Stimulated activated CD8-positive, alpha-beta memory T cell treated with anti-CD3 and anti-CD28 coated beads, Interleukin-12 subunit alpha, Interleukin-12 subunit beta, amount 100 ng/mL, for 4 hours (primary cell): Measurements from ENCODE around the gene CCDC9.
A peak's percentile ranks its signal among the peaks of the same experiment; 100 is the strongest.
"Not testable (repeated sequence)": the region's sequence is repeated elsewhere in the genome, so short reads cannot be mapped to it uniquely, and the experiment has no call there.

ENCODE experiments used
- DNase-seq: peaks from one replicate; pipeline ENCODE4 v3.0.0-alpha.2; 2020; ENCODE audit warnings: low read depth

The CCDC9 gene

DNA sequence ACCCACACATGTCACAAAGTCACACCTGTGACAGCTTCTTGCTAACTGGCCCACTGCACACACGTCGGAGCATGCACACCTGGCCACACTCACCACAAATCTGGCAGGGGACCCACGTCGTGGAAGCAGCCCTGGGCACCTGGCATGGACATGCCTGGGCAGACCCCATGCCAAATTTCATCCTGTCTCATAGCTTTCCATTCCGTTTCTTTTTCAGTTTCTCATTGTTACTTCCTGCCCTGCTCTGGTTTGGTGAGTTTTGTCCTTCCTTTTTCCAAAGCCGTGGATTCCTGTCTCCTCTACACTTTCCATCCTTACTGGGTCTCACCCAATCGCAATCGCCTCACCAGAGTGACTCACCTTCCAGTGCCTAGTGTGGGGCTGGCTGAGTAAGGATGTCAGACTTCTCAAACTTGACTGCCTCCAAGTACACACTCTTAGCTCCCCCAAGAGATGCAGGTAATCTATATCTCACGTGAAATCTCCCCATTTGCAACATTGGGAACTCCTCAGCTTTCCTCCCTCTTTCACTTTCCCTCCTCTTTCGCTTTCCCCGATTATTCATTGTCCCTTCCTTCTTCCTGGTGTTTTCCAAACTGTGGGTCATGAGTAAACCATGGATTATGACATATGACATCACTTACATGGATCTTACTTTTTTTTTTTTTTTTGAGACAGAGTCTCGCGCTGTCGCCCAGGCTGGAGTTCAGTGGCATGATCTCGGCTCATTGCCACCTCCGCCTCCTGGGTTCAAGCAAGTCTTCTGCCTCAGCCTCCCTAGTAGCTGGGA, 23.7 kb upstream of the CCDC9 start:
- no peak for DNase-seq

DNA sequence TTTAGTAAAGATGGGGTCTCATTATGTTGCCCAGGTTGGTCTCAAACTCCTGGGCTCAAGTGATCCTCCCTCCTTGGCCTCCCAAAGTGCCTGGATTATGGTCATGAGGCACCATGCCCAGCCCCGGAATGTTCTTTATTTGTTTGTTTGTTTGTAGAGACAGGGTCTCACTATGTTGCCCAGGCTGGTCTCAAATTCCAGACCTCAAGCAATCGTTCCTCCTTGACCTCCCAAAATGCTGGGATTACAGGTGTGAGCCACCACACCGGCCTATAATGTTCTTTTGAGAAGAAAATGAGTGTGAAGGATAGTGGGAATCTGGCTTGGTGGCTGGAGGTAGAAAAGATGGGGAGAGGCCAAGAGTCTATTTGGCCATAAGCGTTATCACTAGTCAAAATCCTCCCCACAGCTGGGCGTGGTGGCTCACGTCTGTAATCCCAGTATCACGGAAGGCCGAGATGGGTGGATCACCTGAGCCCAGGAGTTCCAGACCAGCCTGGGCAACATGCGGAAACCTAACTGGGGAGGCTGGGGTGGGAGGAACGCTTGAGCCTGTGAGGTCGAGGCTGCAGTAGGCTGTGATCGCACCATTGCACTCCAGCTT, 20.2 kb upstream of the CCDC9 start:
- DNase-seq: no peak

DNA sequence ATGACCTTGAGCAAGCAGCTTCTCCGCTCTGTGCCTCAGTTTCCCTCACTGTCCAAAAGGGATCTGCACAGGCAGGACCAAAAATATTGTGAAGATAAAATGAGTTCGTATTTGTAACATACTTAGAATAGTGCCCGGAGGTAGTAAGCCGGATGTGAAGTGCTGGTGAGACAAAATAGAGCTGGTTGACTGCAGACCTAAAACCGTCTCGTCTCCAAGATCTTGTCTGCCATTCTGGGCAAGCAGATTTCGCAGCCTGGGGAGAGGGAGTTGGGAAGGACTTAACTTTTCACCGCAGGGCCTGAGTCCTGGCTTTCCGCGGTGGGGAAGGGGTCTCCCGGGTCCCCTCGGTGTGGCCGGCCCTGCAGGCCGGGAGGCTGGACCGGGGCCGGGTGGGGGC, 17.2 kb upstream of the CCDC9 start:
- no peak for DNase-seq

DNA sequence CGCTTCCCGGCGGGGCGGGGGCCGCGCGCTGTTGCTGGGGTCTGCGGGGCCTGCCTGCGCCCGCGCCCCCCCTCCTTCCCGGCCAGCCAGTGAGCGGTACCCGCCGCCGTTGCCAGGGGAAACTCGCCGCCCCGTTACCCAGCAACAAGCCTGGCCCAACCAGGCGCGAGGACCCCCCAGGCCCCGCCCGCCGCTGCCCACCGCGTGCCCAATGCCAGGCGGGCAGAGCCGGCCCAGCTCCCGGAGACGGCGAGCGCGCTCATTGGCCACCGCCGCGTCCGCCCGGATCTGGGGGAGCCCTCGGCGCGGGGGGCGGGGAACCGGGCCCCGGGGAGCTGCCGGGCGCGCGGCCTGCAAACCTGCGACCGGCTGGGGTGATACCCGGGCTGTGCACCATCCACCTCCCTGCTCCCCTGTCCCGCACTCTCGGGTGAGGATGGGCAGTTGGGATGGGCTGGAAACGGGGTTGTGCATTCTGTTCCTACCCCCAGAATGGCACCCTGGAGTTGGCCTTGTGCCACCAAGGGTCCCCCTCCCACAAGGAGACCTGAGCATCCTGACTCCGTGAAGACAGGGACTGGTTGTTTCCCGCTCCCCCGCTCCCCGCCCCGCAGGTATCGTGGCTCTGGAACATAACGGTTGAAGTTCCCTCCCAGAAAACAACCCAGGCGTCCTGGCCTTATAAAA, 16.6 kb upstream of the CCDC9 start:
- DNase-seq: peak; percentile 50

DNA sequence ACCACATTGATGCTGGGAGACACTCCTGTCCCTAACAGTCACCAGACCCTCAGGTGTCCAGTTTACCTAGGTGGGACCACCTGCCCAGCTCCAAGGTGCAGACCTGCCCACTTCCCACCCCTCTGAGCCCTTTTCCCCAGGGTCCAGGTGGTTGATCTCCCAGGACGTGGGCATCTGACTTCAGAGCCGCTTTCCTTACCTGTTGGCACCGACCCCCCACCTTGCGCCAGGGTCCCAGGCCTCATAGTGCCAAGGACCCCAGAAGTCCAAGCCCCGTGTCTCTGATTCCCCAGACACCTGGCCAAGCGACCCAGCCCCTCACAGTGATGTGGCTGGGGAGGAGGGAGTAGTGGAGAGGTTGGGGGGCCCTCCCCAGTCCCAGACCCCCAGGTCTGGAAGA, 15.8 kb upstream of the CCDC9 start:
- DNase-seq: no peak

DNA sequence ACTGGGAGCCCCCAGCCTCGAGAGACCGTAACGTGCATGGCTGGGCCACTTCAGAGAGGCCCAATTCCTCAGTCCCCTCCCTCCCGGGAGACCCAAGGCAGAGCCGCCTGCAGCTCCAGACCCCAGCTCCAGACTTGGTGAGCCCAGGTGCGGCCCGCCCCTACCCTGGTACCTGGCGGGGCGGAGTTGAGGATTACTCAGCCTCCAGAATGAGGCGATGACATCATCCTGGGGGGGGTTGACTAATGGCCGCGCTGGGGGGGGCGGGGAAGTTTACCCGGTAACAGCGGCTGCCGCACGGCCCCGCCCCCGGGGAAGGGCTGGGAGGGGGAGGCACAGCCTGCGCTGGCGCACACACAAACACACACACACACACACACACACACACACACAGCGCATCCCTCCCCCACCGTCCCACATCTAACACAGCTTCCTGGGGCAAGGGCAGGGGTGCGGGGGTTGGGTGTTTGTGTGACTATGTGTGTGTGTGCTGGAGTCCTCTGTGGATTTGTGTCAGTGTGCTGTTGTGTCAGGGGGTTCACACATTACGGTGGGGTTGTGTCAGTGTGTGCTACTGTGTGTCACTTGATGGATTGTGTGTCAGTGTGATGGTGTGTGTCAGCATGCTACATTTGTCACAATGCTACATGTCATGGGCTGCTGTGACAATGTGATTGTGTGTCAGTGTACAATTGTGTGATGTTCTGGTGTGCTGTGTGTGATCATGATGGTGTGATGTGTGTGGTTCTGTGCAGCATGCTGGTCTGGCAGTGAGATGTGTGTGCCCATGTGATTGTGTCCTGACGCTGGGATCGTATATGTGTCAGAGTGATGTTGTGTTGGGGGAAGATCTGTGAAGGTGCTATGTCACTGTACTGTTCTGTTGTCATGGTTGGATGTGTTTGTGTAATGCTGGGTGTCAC, 15.1 kb upstream of the CCDC9 start:
- peak; percentile 77 for DNase-seq

DNA sequence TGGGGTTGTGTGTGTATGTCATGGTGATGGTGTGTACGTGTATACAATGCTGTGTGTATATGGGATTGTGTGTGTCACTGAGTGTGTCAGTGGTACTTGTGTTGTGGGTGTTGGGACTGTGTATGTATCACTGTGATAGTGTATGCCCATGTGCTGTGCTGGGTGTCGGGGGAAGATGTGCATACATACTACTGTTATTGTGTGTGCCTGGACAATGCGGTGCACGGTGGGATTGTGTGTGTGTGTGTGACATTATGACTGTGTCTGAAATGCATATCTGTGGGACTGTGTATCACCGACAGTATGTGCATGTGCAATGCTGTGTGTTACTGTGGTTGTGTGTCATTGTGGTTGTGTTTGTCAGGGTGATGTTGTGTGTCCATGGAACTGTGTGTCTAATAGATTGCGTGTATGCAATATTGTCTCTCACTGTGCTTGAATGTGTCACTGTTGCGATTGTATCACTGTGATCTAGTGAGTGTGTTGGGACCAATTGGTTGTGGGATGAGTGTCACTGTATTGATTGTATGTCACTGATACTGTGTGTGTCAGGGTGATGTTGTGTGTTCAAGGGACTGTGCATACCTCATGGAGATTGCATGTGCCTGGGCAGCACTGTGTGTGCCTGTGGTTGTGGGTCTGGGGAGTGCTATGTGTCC, 14.3 kb upstream of the CCDC9 start:
- DNase-seq: no peak

DNA sequence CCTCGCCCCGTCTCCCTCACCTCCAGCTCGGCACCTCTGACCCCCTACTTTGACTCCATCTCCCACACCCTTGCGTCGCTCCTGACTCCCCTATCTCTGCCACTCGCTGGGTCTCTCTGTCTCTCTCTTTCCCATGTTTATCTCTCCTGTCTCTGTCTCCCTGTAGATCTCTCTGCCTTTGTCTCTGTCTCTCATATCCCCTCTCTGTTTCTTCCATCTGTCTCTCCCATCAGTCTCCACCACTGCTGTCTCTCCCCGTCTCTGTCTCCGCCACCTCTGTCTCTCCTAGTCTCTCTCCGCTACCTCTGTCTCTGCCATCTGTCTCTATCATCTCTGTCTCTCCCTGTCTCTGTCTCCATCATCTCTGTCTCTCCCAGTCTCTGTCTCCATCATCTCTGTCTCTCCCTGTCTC, 13.0 kb upstream of the CCDC9 start:
- DNase-seq: no peak

DNA sequence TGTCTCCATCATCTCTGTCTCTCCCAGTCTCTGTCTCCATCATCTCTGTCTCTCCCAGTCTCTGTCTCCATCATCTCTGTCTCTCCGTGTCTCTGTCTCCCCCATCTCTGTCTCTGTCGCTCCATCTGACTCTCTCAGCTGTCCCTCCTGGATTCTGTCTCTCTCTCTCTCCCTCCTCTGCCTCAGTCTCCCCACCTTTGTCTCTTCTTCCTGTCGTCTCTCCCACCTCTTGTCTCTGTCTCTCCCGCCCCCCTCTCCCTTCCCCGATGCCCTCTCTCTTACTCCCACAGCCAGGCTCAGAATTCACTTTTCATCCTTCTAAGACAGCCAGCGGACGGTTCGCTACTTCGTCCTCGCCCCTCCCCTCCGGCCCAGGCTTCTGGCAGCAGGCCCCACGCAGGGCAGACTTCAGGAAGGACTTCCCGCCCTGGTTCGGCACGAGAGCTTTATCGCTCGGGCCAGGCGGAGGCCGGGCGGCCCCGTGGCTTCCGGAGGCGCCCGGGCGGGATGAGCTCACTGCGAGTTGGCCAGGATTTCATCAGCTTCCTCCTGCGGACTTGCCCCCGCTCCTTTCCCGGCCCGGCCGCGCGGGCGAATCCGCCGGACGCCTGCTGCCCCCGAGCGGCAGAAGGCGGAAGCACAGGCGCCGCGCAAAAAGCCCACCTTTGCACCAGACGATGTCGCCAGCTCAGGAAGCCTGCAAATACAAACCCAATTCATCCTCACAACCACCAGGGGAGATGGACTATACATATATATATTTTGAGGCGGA, 12.4 kb upstream of the CCDC9 start:
- DNase-seq: peak; percentile 87

DNA sequence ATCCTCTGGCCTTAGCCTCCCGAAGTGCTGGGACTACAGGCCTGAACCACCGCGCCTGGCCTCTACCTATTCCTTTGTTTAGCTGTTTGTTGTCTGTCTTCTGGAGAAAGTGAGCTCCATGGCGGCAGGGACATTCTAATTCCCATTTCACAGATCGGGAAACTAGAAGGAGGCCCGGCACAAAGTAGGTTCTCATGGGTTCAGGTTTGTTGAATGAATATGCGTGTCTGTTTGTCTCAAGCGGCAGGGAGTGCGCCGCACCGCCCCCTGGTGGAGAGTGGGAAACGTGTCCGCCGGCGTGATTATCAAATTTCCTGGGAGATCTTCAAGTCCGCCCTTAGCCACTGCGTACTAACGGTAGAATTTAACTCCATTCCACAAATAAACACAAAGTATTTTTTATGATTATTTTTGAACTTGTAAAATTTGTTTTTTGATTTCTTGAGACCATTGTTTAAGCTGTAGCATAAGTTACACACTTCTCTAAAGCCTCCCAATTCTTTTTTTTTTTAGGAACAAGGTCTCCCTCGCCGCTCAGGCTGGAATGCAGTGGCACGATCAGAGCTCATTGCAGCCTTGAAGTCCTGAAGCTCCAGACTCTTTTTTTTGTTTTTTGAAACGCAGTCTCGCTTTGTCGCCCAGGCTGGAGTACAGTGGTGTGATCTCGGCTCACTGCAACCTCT, 8.9 kb upstream of the CCDC9 start:
- peak; percentile 56 for DNase-seq

DNA sequence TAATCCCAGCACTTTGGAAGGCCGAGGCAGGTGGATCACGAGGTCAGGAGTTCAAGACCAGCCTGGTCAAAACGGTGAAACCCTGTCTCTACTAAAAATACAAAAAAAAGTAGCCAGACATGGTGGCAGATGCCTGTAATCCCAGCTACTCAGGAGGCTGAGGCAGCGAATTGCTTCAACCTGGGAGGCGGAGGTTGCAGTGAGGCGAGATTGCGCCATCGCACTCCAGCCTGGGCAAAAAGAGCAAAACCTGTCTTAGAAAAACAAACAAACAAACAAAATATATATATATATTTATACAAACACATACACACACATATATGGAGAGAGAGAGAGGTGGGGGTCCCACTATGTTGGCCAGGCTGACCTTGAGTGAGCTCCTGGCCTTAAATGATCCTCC, 3.3 kb upstream of the CCDC9 start:
- DNase-seq: not testable (repeated sequence)

DNA sequence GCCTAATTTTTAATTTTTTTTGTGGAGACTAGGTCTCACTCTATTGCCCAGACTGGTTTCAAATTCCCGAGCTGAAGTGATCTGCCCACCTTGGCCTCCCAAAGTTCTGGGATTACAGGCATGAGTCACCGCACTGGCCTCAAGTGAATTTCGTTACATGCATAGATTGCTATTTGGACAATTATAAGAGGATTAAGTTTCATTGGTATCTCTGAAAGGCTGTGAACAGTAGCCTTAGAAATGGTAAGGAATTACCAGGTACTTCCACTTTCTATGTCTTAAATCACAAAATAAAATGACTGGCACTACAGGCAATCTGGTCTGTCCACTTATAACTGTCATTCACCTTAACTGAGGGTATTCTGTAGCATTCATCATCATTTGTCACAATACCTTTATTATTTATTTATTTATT, 2.9 kb upstream of the CCDC9 start:
- no peak for DNase-seq

DNA sequence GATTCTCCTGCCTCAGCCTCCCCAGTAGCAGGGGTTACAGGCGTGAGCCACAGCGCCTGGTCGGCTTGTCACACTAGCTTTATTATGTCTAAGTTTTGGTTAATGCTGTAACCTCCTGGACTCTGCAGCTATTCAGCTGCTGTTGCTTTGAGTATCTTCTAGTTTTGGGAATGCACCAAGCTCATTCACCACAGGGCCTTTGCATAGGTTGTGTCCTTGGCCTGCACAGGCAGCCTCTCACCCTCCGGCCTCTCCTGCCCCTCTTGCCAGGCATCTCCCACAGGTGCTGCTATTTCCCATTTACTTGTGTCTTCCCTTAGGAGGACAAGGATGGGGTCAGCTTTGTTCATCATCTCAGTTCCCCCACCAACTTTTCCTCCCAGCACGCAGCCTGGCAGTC, 2.4 kb upstream of the CCDC9 start:
- DNase-seq: no peak

DNA sequence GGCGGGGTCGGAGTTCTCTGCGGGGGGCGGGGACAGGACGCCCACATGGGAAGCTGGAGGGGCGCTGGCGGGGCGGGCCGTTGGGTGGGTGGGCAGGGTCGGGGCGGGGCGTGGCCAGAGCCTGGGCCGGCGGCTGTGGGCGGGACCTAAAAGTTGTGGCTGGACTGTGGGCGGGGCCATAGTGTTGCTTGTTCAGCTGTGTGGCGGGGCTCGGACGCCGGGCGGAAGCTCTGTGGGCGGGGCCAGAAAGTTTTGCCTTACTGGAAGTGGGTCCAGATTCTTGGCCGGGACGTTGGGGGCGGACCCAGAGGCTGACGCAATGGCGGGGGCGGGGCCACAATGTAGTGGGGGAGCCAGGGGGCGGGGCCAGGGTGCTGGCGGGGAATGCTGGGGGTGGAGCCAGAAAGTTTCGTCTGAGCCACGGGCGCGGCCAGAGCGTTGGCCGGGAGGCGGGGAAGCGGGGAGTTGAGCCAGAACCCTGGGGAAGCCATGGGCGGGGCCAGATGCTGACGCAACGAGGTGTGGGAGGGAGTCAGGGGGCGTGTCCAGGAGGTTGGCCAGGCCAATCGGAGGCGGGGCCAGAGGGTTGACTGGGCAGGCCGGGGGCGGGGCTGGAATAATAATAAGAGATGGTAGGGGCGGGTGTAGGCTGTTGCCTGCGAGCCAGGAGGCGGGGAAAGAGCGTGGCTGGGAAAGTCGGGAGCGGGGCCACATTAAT, 527 bp downstream of the CCDC9 start:
- DNase-seq: peak; percentile 97

DNA sequence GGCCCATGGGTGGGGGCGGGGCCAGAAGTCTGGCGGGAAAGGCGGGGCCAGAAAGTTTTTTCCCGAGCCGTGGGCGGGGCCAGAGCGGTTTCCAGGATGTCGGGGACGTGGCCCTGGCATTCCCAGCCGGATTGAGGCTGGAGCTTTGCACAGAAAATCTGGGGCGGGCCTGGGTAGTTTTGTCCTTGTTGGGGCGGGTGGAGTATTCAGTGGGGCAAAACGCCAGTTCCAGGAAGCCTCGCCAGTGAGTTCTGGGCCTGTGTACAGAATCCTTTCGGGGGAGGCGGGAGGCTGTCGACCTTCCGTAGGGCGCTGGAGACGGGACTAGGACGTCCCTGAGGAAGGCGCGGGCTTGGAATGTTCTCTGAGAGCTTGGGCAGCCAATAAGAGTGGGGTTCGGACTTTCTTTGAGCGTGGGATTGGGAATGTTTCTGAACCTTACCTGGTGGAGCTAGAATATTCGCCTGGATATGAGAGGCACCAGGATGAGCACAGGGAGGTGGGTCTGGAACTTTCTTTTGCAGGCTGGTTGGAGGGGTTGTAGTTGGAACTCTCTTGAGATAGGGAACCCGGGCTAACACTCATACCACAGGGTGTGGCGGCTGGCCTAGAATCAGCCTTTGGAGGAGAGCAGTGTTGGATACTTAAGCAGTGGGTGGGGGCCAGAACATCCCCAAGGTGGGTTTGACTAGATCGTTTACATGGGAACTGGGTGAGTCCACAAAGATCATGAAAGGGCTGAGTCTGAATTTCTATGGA, 1.3 kb downstream of the CCDC9 start:
- no peak for DNase-seq

DNA sequence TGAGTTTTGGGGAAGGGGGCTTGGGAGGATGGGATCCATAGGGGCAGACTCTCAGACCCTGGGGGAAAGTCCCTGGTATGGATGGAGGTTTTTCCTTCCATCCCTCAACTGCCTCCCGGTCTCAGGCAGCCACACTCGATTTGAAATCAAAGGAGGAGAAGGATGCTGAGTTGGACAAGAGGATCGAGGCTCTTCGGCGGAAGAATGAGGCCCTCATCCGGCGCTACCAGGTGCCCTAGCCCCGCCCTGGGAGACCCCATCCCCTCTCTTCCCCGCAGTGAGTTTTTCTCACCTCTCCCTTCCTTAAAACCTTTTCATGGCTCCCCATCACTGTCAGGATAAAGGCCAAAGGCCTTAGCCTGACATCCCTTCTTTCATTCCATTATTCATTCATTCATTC, 2.1 kb downstream of the CCDC9 start:
- no peak for DNase-seq

DNA sequence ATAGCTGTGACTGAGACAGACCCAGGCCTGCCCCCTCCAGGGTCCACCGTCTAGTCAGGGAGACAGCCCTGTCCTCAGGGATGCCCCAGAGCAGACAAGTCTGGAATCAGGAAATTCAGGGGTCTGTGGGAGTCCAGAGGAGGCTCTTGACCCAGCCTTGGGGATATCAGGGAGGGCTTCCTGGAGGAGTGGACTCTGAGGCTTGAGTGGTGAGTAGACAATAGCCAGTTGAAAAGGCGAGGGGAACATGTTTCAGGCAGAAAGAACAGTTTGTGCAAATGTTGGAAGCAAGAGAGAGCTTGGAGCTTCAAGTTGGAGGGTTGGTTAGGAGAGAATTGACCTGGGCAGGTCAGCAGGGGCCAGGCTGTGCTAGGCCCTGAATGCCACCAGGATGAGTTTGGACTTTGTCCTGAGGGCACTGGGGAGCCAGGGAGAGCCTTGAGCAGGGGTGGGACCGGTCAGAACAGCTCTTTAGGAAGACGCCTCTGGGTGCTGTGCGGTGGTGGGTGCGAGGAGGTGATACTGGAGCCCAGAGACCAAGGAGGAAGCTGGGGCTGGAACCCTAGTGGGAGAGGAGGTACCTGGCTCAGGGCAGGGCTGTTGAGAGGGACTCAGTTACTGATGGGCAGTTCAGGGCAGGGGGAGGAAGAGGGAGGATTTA, 2.7 kb downstream of the CCDC9 start:
- DNase-seq: no peak

DNA sequence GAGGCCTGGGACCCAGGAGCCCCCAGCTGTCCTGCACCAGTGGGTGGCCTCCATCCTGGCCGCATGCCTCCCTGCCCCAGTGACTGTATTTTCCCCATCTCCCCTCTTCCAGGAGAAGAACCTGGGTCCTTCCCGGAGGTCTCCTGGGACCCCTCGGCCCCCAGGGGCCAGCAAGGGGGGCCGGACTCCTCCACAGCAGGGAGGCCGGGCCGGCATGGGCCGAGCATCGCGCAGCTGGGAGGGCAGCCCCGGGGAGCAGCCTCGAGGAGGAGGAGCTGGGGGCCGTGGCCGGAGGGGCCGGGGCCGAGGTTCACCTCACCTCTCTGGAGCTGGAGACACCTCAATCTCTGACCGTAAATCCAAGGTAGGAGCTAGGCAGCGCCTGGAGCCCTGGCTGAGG, 4.2 kb downstream of the CCDC9 start:
- no peak for DNase-seq
